Spinal cord (tissue), 10 donors: ENCODE data around the gene KIF21A. TPM values are rescaled to one million over a fixed set of nuclear protein-coding genes. Genes with fewer than 3 reads are reported as not detected.
A peak's percentile ranks its signal among the peaks of the same experiment; 100 is the strongest.
"Not testable (repeated sequence)": the region's sequence is repeated elsewhere in the genome, so short reads cannot be mapped to it uniquely, and the experiment has no call there.

Experiments used
- DNase-seq, 6 donors: peaks; one replicate each; pipeline versions ENCODE4 v3.0.0 to v3.0.0-alpha.2; 2013 to 2015; ENCODE audit warnings: low spot score in 6 of 6, low read depth in 4 of 6
- H3K27ac ChIP-seq: one replicate; pipeline ENCODE4 v1.5.1; 2013; ENCODE audit warnings: low read depth, low read length, control low read depth
- H3K27me3 ChIP-seq: one replicate; pipeline ENCODE4 v1.6.1; 2013; ENCODE audit warnings: low read length; ENCODE audit not compliant: control insufficient read depth, insufficient read depth
- H3K36me3 ChIP-seq: one replicate; pipeline ENCODE4 v1.6.1; 2013; ENCODE audit warnings: low read length; ENCODE audit not compliant: control insufficient read depth, insufficient read depth
- H3K4me1 ChIP-seq: one replicate; pipeline ENCODE4 v1.6.1; 2013; ENCODE audit warnings: low read length; ENCODE audit not compliant: control insufficient read depth, insufficient read depth
- H3K4me3 ChIP-seq: one replicate; pipeline ENCODE4 v1.5.1; 2013; ENCODE audit warnings: low read depth, low read length, control low read depth
- H3K9me3 ChIP-seq: one replicate; pipeline ENCODE4 v1.6.1; 2013; ENCODE audit warnings: low read length; ENCODE audit not compliant: control insufficient read depth, insufficient read depth
- WGBS: methylation state at CpG from one replicate; pipeline ENCODE4 v1.1.5; 2013; ENCODE audit warnings: missing lambda C conversion rate; ENCODE audit not compliant: insufficient coverage; 5-methylcytosine and 5-hydroxymethylcytosine counted together
- polyA plus RNA-seq, 2 donors: library from polyadenylated mRNA; unstranded; fragments of 120-200 nt; gene quantifications; one replicate each; pipeline ENCODE4 v1.2.1, GENCODE V29; 2013; ENCODE audit not compliant: insufficient read length in 2 of 2
- total RNA-seq, 2 donors: library from RNA; depleted of rRNA in 1 of 2; stranded (reverse); fragments of 120-200 nt in 1 of 2; fragments of >200 nt in 1 of 2; gene quantifications; one replicate each; pipeline versions ENCODE4 v1.2.3 to v1.2.4, GENCODE V29; 2013 to 2014
- donor health status: healthy.

KIF21A gene
- total and polyA plus RNA-seq, 4 donors = 59.8 to 180 (median 132) TPM

- Histone ChIP-seq H3K9me3 (no peaks in the 10 kb centered on the region), H3K36me3 (peaks cover 5% of the 10 kb centered on the region), H3K27ac (no peak overlapping the region), H3K27me3 (no peaks in the 10 kb centered on the region), H3K4me1 (no peaks in the 10 kb centered on the region), H3K4me3 (no peak overlapping the region)
- no CpG with 5 or more reads among the region's 4 CpGs for WGBS
- DNase-seq = no peak
Observed at GRCh38 chr12:39309516-39309915, 133.4 kb downstream of the KIF21A start.

- no peaks in the 10 kb centered on the region for H3K9me3 ChIP-seq
- H3K27ac ChIP-seq = no peak overlapping the region
- no peak overlapping the region for H3K4me3 ChIP-seq
- DNase-seq = peak in 3 of 6 donors; percentile 14 to 90 (median 42)
- no peaks in the 10 kb centered on the region for H3K27me3 ChIP-seq
- peaks cover 5% of the 10 kb centered on the region for H3K36me3 ChIP-seq
- H3K4me1 ChIP-seq = no peaks in the 10 kb centered on the region
Observed at GRCh38 chr12:39301422-39301821, 141.5 kb downstream of the KIF21A start.

GRCh38 chr12:39300799-39301198, 142.1 kb downstream of the KIF21A start:
- H3K4me1 ChIP-seq = peaks cover under 1% of the 10 kb centered on the region
- H3K27ac ChIP-seq = no peak overlapping the region
- H3K4me3 ChIP-seq = no peak overlapping the region
- H3K36me3 ChIP-seq = peaks cover 5% of the 10 kb centered on the region
- WGBS = 80% methylated on average over 1 of the region's 2 CpGs
- DNase-seq = peak in 2 of 6 donors; percentile 52 to 63
- H3K9me3 ChIP-seq = no peaks in the 10 kb centered on the region
- H3K27me3 ChIP-seq = no peaks in the 10 kb centered on the region

GRCh38 chr12:39297891-39298290, 145.0 kb downstream of the KIF21A start:
- Histone ChIP-seq H3K27ac (no peak overlapping the region), H3K9me3 (no peaks in the 10 kb centered on the region), H3K36me3 (no peaks in the 10 kb centered on the region), H3K4me3 (no peak overlapping the region), H3K27me3 (no peaks in the 10 kb centered on the region), H3K4me1 (peaks cover 3% of the 10 kb centered on the region)
- DNase-seq = no peak
- WGBS = 38% methylated on average over 1 of the region's 1 CpG

- WGBS = no CpG with 5 or more reads among the region's 1 CpG
- DNase-seq = no peak
- no peaks in the 10 kb centered on the region for H3K36me3 ChIP-seq
- H3K4me3 ChIP-seq = no peak overlapping the region
- H3K9me3 ChIP-seq = no peaks in the 10 kb centered on the region
- no peaks in the 10 kb centered on the region for H3K27me3 ChIP-seq
- H3K27ac ChIP-seq = no peak overlapping the region
- H3K4me1 ChIP-seq = peaks cover 3% of the 10 kb centered on the region
Observed at GRCh38 chr12:39296496-39296895, 146.4 kb downstream of the KIF21A start.

GRCh38 chr12:39295593-39295992, 147.3 kb downstream of the KIF21A start:
- DNase-seq, H3K27me3 ChIP-seq, H3K9me3 ChIP-seq, H3K27ac ChIP-seq, H3K4me3 ChIP-seq, H3K4me1 ChIP-seq, H3K36me3 ChIP-seq: not testable (repeated sequence)
- 94% methylated on average over 5 of the region's 12 CpGs for WGBS

- Histone ChIP-seq H3K27ac (no peak overlapping the region), H3K4me1 (peaks cover 3% of the 10 kb centered on the region), H3K9me3 (no peaks in the 10 kb centered on the region), H3K27me3 (no peaks in the 10 kb centered on the region), H3K36me3 (no peaks in the 10 kb centered on the region), H3K4me3 (no peak overlapping the region)
- 9% methylated on average over 1 of the region's 2 CpGs for WGBS
- DNase-seq = peak in 3 of 6 donors; percentile 36 to 89 (median 75)
Observed at GRCh38 chr12:39294715-39295114, 148.2 kb downstream of the KIF21A start.

GRCh38 chr12:39292125-39292630, 150.7 kb downstream of the KIF21A start:
- no peak for DNase-seq
- Histone ChIP-seq H3K4me3 (no peak overlapping the region), H3K4me1 (peaks cover 3% of the 10 kb centered on the region), H3K36me3 (no peaks in the 10 kb centered on the region), H3K27me3 (no peaks in the 10 kb centered on the region), H3K9me3 (no peaks in the 10 kb centered on the region), H3K27ac (no peak overlapping the region)
- no CpG with 5 or more reads among the region's 1 CpG for WGBS

GRCh38 chr12:39287817-39288216, 155.1 kb downstream of the KIF21A start:
- no CpG with 5 or more reads among the region's 2 CpGs for WGBS

GRCh38 chr12:39287409-39287808, 155.5 kb downstream of the KIF21A start:
- H3K9me3 ChIP-seq = no peaks in the 10 kb centered on the region
- no peak for DNase-seq
- WGBS = 92% methylated on average over 2 of the region's 4 CpGs
- no peaks in the 10 kb centered on the region for H3K4me1 ChIP-seq
- no peak overlapping the region for H3K27ac ChIP-seq
- no peak overlapping the region for H3K4me3 ChIP-seq
- no peaks in the 10 kb centered on the region for H3K36me3 ChIP-seq
- H3K27me3 ChIP-seq = no peaks in the 10 kb centered on the region

More at GRCh38 chr12:39287817-39288216, 155.1 kb downstream of the KIF21A start:
- Histone ChIP-seq H3K27ac (no peak overlapping the region), H3K4me3 (no peak overlapping the region), H3K27me3 (no peaks in the 10 kb centered on the region), H3K36me3 (no peaks in the 10 kb centered on the region), H3K9me3 (no peaks in the 10 kb centered on the region), H3K4me1 (no peaks in the 10 kb centered on the region)
- DNase-seq = no peak
